HL-60/S4 treated with phorbol 12-myristate 13-acetate at 8.2 ng/mL for 4 days and 3 days (cell line): ENCODE results near the gene ASB6.

Experiments used
- in situ Hi-C: fragments of 300-500 bp; cut with MboI; formaldehyde crosslinking; loops from 2 replicates; pipeline ENCODE4 v1.15.0; 2022; ENCODE audit warnings: low sequenced_read_pairs

The ASB6 gene

GRCh38 chr9:129587487-129588262, 54.3 kb downstream of the ASB6 start:
- in situ Hi-C loops = no loop called here

DNA sequence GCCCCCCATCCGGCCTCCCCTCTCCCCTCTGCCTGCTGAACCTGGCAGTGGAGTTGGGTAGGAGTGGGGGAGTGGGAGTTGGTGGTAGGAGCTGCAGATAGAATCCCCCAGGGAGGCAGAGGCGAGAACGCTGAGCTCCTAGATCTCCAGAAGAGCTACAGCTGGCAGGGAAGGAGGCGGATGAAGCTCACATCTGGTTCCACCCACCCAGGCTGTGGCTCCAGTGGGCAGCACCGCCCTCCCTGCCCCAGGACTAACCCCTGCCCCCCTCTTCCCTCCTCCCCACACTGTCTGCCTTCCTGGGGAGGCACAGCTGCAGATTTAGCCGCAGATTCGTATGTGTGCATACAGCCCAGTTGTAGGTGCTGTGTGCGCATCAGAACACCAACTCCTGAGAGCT, 55.3 kb downstream of the ASB6 start:
- in situ Hi-C loops = no loop called here

- in situ Hi-C loops = no loop called here
Observed at GRCh38 chr9:129586245-129586644, 55.7 kb downstream of the ASB6 start.

DNA sequence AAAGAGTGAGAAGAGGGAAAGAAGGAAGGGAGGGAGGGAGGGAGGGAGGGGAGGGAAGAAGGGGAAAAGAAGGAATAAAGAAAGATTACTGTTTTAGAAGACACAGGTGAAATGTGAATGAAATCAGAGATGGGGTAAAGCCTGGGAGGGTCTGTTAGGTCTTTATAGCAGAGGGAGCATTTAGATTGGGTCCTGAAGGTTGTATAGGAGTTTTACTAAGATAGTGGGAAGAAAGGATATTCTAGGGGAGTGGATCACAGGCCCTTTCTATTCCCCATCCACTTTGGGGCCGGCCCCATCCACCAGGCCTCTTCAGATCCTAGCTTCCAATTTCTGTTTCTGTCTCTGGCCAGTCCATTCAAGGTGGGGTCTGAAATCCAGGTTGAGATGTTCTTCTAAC, 56.6 kb downstream of the ASB6 start:
- in situ Hi-C loops = no loop called here
